ENCODE measurements around the gene FBXL7. TPM values are rescaled to one million over a fixed set of nuclear protein-coding genes. Genes with fewer than 3 reads are reported as not detected.

FBXL7 gene
- total and polyA plus RNA-seq, 2 donors (not counting 1 experiment from before 2014, with no cell fraction given) = 6.4 to 12.9 TPM

DNA sequence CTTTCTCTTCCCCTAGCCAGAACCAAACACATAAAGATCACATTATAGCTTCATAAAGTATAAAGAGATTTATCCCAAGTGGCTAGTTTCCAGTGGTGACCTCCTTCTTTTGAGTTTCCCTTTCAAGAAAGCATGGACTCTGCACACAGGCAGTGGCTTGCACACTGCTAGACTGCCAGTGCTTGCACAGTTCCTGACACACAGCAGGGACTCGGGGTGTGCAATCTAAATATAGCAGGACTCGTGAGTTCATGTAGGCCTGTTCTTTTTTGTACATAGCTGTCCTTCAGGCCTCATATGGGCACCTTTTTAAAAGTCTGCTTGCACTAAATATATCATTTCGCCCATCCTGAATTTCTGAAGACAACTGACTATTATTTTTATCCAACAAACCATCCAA, 308.6 kb downstream of the FBXL7 start:
- no peaks in the 10 kb centered on the region for H3K4me1 ChIP-seq (ENCODE audit: control insufficient read depth, extremely low read depth, insufficient read depth, low read length)
- H3K9me3 ChIP-seq (ENCODE audit: control insufficient read depth, insufficient read depth, low read depth, low read length) = no peaks in the 10 kb centered on the region
- H3K4me2 ChIP-seq (ENCODE audit: extremely low read depth, insufficient read depth, low read length) = no peak overlapping the region
- no peaks in the 10 kb centered on the region for H3K36me3 ChIP-seq (ENCODE audit: control insufficient read depth, insufficient read depth, low read length)
- DNase-seq (ENCODE audit: low read depth in 2 of 2) = no peak
- no peak overlapping the region for H3K9ac ChIP-seq (ENCODE audit: insufficient read depth, low read length)
- TF ChIP-seq EZH2 (IDR thresholded peaks at IDR 0.05; ENCODE audit: low read length, missing control alignments) = no peak
- H3K79me2 ChIP-seq (ENCODE audit: control insufficient read depth, insufficient read depth, low read length) = no peaks in the 10 kb centered on the region
- no peak overlapping the region for H3K27ac ChIP-seq (ENCODE audit: insufficient read depth, low read length)
- no peaks in the 10 kb centered on the region for H3K27me3 ChIP-seq (ENCODE audit: control insufficient read depth, insufficient read depth, low read length)
- H3K4me3 ChIP-seq (replicated peaks in 1 of 4; ENCODE audit: control extremely low read depth in 1 of 4, insufficient read depth in 1 of 4, low read depth in 3 of 4, low read length in 4 of 4) = no peak overlapping the region
- H2AFZ ChIP-seq (ENCODE audit: low read length) = no peak overlapping the region
- H4K20me1 ChIP-seq (ENCODE audit: control insufficient read depth, extremely low read depth, insufficient read depth, low read length) = no peaks in the 10 kb centered on the region

DNA sequence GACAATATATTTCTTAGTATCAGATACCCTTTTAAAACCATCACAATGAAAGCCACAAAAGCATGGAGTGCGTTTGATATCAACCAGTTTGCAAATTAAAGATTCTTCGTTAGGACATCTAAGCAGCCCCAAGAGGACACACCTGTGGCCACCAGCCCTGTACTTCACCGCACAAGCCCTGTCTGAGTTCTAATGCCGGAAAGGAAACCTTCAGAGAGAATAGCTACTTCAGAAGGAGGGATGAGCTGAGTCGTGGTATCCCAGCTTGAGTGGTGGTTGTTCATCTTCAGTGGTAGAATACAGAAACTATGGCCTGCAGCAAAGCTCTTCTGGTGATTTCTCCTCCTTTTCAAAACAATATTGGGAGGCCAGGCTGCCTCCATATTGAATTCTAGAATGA, 319.6 kb downstream of the FBXL7 start:
- no peak overlapping the region for H3K27ac ChIP-seq (ENCODE audit: insufficient read depth, low read length)
- no peaks in the 10 kb centered on the region for H4K20me1 ChIP-seq (ENCODE audit: control insufficient read depth, extremely low read depth, insufficient read depth, low read length)
- TF ChIP-seq EZH2 (IDR thresholded peaks at IDR 0.05; ENCODE audit: low read length, missing control alignments) = no peak
- TF ChIP-seq, protein P1, sequence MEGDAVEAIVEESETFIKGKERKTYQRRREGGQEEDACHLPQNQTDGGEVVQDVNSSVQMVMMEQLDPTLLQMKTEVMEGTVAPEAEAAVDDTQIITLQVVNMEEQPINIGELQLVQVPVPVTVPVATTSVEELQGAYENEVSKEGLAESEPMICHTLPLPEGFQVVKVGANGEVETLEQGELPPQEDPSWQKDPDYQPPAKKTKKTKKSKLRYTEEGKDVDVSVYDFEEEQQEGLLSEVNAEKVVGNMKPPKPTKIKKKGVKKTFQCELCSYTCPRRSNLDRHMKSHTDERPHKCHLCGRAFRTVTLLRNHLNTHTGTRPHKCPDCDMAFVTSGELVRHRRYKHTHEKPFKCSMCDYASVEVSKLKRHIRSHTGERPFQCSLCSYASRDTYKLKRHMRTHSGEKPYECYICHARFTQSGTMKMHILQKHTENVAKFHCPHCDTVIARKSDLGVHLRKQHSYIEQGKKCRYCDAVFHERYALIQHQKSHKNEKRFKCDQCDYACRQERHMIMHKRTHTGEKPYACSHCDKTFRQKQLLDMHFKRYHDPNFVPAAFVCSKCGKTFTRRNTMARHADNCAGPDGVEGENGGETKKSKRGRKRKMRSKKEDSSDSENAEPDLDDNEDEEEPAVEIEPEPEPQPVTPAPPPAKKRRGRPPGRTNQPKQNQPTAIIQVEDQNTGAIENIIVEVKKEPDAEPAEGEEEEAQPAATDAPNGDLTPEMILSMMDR (conservative IDR thresholded peaks at IDR 0.05 in 1 of 2, IDR thresholded peaks at IDR 0.05 in 1 of 2; ENCODE audit: low read depth in 1 of 2, low read length in 2 of 2) = no peak
- no peaks in the 10 kb centered on the region for H3K36me3 ChIP-seq (ENCODE audit: control insufficient read depth, insufficient read depth, low read length)
- DNase-seq (ENCODE audit: low read depth in 2 of 2) = no peak
- H3K4me3 ChIP-seq (replicated peaks in 1 of 4; ENCODE audit: control extremely low read depth in 1 of 4, insufficient read depth in 1 of 4, low read depth in 3 of 4, low read length in 4 of 4) = no peak overlapping the region
- no peaks in the 10 kb centered on the region for H3K27me3 ChIP-seq (ENCODE audit: control insufficient read depth, insufficient read depth, low read length)
- no peak overlapping the region for H2AFZ ChIP-seq (ENCODE audit: low read length)
- no peaks in the 10 kb centered on the region for H3K9me3 ChIP-seq (ENCODE audit: control insufficient read depth, insufficient read depth, low read depth, low read length)
- H3K9ac ChIP-seq (ENCODE audit: insufficient read depth, low read length) = no peak overlapping the region
- H3K4me1 ChIP-seq (ENCODE audit: control insufficient read depth, extremely low read depth, insufficient read depth, low read length) = peaks cover 5% of the 10 kb centered on the region
- no peaks in the 10 kb centered on the region for H3K79me2 ChIP-seq (ENCODE audit: control insufficient read depth, insufficient read depth, low read length)
- no peak overlapping the region for H3K4me2 ChIP-seq (ENCODE audit: extremely low read depth, insufficient read depth, low read length)

DNA sequence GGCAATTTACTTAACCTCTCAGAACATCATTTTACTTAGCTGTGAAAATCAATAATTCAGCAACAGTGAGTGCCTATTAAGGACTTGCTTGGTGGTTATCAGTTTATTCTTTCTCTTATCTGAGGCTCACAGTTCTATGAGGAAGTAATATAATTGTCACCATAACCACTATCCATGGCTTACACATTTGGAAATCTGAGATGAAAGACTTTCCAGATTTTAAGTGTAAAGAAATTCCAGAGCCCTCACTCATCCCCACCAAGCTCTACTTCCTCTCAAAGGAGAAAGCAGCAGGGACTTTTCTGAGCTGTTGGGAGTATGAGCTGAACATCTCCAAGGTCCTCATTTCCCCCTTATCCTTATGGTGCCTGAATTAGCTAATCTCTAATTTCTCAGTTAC, 321.5 kb downstream of the FBXL7 start:
- Histone ChIP-seq H4K20me1 (ENCODE audit: control insufficient read depth, extremely low read depth, insufficient read depth, low read length) (no peaks in the 10 kb centered on the region), H3K4me3 (replicated peaks in 1 of 4; ENCODE audit: control extremely low read depth in 1 of 4, insufficient read depth in 1 of 4, low read depth in 3 of 4, low read length in 4 of 4) (no peak overlapping the region), H3K36me3 (ENCODE audit: control insufficient read depth, insufficient read depth, low read length) (no peaks in the 10 kb centered on the region), H3K4me2 (ENCODE audit: extremely low read depth, insufficient read depth, low read length) (peak overlapping the region; percentile 59), H3K79me2 (ENCODE audit: control insufficient read depth, insufficient read depth, low read length) (no peaks in the 10 kb centered on the region), H3K9me3 (ENCODE audit: control insufficient read depth, insufficient read depth, low read depth, low read length) (no peaks in the 10 kb centered on the region), H3K4me1 (ENCODE audit: control insufficient read depth, extremely low read depth, insufficient read depth, low read length) (peaks cover 8% of the 10 kb centered on the region), H2AFZ (ENCODE audit: low read length) (no peak overlapping the region), H3K9ac (ENCODE audit: insufficient read depth, low read length) (no peak overlapping the region), H3K27me3 (ENCODE audit: control insufficient read depth, insufficient read depth, low read length) (no peaks in the 10 kb centered on the region), H3K27ac (ENCODE audit: insufficient read depth, low read length) (no peak overlapping the region)
- TF ChIP-seq, protein P1 (conservative IDR thresholded peaks at IDR 0.05 in 1 of 2, IDR thresholded peaks at IDR 0.05 in 1 of 2; ENCODE audit: low read depth in 1 of 2, low read length in 2 of 2) = no peak
- TF ChIP-seq EZH2 (IDR thresholded peaks at IDR 0.05; ENCODE audit: low read length, missing control alignments) = no peak
- DNase-seq (ENCODE audit: low read depth in 2 of 2) = peak; percentile 23 to 70

Measured in fibroblast of lung (primary cell).